HepG2 (cell line): ENCODE results near the gene PIANP. TPM values are rescaled to one million over a fixed set of nuclear protein-coding genes. Genes with fewer than 3 reads are reported as not detected.

Experiments used
- AKNA ChIP-seq: sonication (generic); formaldehyde crosslinking; IDR thresholded peaks from 2 replicates; pipeline ENCODE4 v1.4.0; 2020; ENCODE audit warnings: missing genetic modification reagents, borderline replicate concordance
- FOXA1 ChIP-seq, 2 experiments: fragments of 450-650 bp in 1 of 2; sonication (generic) in 1 of 2; formaldehyde crosslinking in 1 of 2; IDR thresholded peaks; 2 replicates each; pipeline versions ENCODE4 v1.4.0 to v1.6.1; 2016 to 2020; ENCODE audit warnings: missing genetic modification reagents in 1 of 2
- KAT8 ChIP-seq: IDR thresholded peaks from 2 replicates; pipeline ENCODE4 v1.6.1; 2016; ENCODE audit warnings: missing genetic modification reagents, missing compliant biosample characterization
- MYC ChIP-seq: sonication (generic); formaldehyde crosslinking; IDR thresholded peaks from 2 replicates; pipeline ENCODE4 v1.9.0; 2021; ENCODE audit warnings: missing genetic modification reagents, borderline replicate concordance
- NFE2L2 ChIP-seq: fragments of 150-350 bp; IDR thresholded peaks from 2 replicates; pipeline ENCODE4 v1.6.1; 2014; ENCODE audit warnings: low read length
- RERE ChIP-seq: IDR thresholded peaks from 2 replicates; pipeline ENCODE4 v1.6.1; 2016; ENCODE audit warnings: low read depth, missing genetic modification reagents, missing compliant biosample characterization
- SNAI1 ChIP-seq: sonication (generic); formaldehyde crosslinking; IDR thresholded peaks from 2 replicates; pipeline ENCODE4 v1.5.0; 2020; ENCODE audit warnings: mild to moderate bottlenecking, missing genetic modification reagents, borderline replicate concordance
- THAP9 ChIP-seq: sonication (generic); formaldehyde crosslinking; IDR thresholded peaks from 2 replicates; pipeline ENCODE4; 2020; ENCODE audit warnings: missing genetic modification reagents, mild to moderate bottlenecking, borderline replicate concordance
- U2AF1 ChIP-seq: fragments of 200-400 bp; formaldehyde crosslinking; optimal IDR thresholded peaks from 2 replicates; pipeline ENCODE3; 2017; ENCODE audit warnings: mild to moderate bottlenecking, low read depth, low read length
- ZNF556 ChIP-seq: sonication (generic); formaldehyde crosslinking; IDR thresholded peaks from 2 replicates; pipeline ENCODE4 v1.4.0; 2020; ENCODE audit warnings: mild to moderate bottlenecking, missing genetic modification reagents, borderline replicate concordance
- ZNF567 ChIP-seq: sonication (generic); formaldehyde crosslinking; IDR thresholded peaks from 2 replicates; pipeline ENCODE4 v1.8.1; 2023; ENCODE audit warnings: mild to moderate bottlenecking, missing genetic modification reagents, borderline replicate concordance
- ZNF7 ChIP-seq: IDR thresholded peaks from 2 replicates; pipeline ENCODE4 v1.6.1; 2016; ENCODE audit warnings: missing biosample characterization, missing genetic modification reagents
- polyA plus RNA-seq, 8 experiments: library from polyadenylated mRNA; depleted of rRNA in 3 of 8; stranded (reverse) in 7 of 8; unstranded in 1 of 8; fragments of >200 nt; fragmentation: Illumina TruSeq in 4 of 8; extraction: Trizol in 4 of 8; gene quantifications; 2 replicates each; pipeline versions ENCODE4 v1.2.1 to v1.2.3, GENCODE V29; 2011 to 2016; ENCODE audit warnings: low read depth in 4 of 8, missing spikeins in 1 of 8, mixed read lengths in 1 of 8; ENCODE audit not compliant: insufficient read depth in 1 of 8
- total RNA-seq, 5 experiments: library from RNA; depleted of rRNA; stranded (reverse); fragments of >200 nt; fragmentation: Illumina TruSeq; extraction: Trizol; gene quantifications; 2 replicates each; pipeline ENCODE4 v1.2.3, GENCODE V29; 2016; ENCODE audit warnings: low read depth in 1 of 5

The PIANP gene
- total and polyA plus RNA-seq, 2 of the 13 experiments (the other 11 are each of a cell fraction or from before 2014, with no cell fraction given): not detected

GRCh38 chr12:6662906-6663742 lies 37.5 kb downstream of the PIANP start, which contains the start of gene ING4 (continued):
- TF ChIP-seq AKNA (no peak), ZNF556 (CRISPR knock-in tag) (no peak), ZNF7 (CRISPR knock-in tag) (no peak), ZNF567 (no peak), SNAI1 (CRISPR knock-in tag) (no peak), NFE2L2 (no peak), RERE (CRISPR knock-in tag) (no peak), THAP9 (CRISPR knock-in tag) (peak; percentile 91; the same call in 1 of the 2 replicates), U2AF1 (no peak), MYC (CRISPR knock-in tag) (peak; percentile 58; the same call in 1 of the 2 replicates), KAT8 (CRISPR knock-in tag) (peak; percentile 98), FOXA1 (IDR thresholded peaks at IDR 0.05) (no peak), FOXA1 (CRISPR knock-in tag; IDR thresholded peaks at IDR 0.05) (peak; percentile 78)
